Left renal pelvis (tissue), 4 donors: ENCODE data around the gene PHAF1. TPM values are rescaled to one million over a fixed set of nuclear protein-coding genes. Genes with fewer than 3 reads are reported as not detected.
"Not testable (repeated sequence)": the region's sequence is repeated elsewhere in the genome, so short reads cannot be mapped to it uniquely, and the experiment has no call there.

ENCODE experiments used
- DNase-seq, 4 donors: peaks; one replicate each; pipeline ENCODE4 v3.0.0-alpha.2; 2013; ENCODE audit warnings: low read depth in 4 of 4, low spot score in 3 of 4
- polyA plus RNA-seq, 4 donors: library from polyadenylated mRNA; unstranded; fragments of 120-200 nt; gene quantifications; one replicate each; pipeline ENCODE4 v1.2.1, GENCODE V29; 2013; ENCODE audit not compliant: insufficient read length in 4 of 4

Gene PHAF1
- polyA plus RNA-seq, 4 donors, result 21.4 to 28.3 (median 24.6) TPM

GRCh38 chr16:67104061-67104460 is 5.7 kb upstream of the PHAF1 start:
- no peak for DNase-seq

- DNase-seq, result no peak
These were observed 4.9 kb upstream of the PHAF1 start for GRCh38 chr16:67104845-67105244.

- no peak for DNase-seq
These were observed 4.5 kb upstream of the PHAF1 start for GRCh38 chr16:67105246-67105645.

GRCh38 chr16:67105881-67106280 is 3.9 kb upstream of the PHAF1 start:
- DNase-seq, result no peak

- no peak for DNase-seq
These were observed 1.3 kb upstream of the PHAF1 start for GRCh38 chr16:67108489-67108888.

GRCh38 chr16:67108931-67109406 is 772 bp upstream of the PHAF1 start:
- DNase-seq, result no peak

DNA sequence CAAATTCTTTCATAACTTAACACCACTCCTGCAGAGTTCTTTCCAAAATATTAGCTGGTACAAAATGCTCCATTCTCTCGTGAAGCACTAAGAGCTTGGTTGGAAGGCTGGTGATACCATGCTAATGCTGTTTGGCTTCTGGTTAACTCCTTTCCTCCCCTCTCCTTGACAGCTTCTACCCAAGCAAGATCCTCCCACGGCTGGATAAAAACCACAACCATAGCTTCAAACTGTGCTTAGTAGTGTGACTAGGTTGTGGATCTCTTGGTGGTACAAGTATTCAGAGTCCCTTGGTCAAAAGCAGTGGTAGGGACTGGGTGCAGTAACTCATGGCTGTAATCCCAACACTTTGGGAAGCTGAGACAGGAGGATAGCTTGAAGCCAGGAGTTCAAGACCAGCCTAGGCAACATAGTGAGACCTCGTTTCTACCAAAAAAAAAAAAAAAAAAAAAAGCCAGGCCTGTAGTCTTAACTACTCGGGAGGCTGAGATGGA is 2.3 kb downstream of the PHAF1 start:
- no peak for DNase-seq

- DNase-seq, result no peak
These were observed 3.1 kb downstream of the PHAF1 start for GRCh38 chr16:67112591-67113399.

DNA sequence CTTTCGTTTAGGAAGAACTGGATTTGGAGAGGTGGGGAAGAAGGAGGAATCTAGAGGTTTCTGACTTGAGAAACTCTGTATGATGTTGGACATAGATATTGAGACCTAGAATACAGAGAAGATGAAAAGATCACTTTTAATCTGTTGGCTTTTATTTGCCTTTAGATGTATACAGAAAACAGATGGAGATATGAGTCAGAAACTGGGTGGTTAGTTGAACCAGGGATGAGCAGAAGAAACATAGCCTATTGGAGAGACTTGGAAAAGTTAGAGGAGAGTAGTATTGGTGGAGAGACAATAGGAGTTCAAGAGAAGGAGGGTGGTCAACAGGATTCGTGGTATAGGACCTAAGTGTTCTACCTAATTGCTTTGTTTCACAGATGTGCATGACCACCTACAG is 5.1 kb downstream of the PHAF1 start:
- DNase-seq, result no peak

- no peak for DNase-seq
These were observed 5.9 kb downstream of the PHAF1 start for GRCh38 chr16:67115639-67116038.

DNA sequence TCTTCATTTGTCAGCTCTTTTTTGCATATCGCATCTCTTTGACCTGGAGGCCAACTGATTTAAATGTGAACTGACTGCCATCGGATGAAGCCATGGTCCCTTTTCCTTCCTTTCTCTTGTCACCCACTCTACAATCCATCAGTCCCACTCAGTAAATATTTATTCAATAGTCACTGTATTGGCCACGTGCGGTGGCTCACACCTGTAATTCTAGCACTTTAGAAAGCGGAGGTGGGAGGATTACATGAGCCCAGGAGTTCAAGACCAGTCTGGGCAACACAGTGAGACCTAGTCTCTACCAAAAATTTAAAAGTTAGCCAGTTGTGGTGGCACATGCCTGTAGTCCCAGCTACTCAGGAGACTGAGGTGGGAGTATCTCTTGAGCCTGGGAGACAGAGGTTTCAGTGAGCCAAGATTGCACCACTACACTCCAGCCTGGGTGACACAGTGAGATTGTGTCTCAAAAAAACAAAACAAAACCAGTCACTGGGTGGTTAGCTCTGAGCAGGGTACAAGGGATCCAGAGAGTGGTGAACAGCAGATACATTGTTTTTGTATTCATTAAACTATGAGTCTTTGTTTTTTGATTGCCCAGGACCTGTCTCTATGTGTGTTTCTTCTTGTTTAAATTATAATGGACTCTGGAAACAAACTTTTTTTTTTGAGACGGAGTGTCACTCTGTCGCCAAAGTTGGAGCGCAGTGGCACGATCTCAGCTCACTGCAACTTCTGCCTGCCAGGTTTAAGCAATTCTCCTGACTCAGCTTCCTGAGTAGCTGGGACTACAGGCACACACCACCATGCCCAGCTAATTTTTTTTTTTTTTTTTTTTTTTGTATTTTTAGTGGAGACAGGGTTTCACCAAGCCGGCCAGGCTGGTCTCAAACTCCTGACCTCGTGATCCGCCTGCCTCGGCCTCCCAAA is 6.9 kb downstream of the PHAF1 start:
- DNase-seq, result no peak

DNA sequence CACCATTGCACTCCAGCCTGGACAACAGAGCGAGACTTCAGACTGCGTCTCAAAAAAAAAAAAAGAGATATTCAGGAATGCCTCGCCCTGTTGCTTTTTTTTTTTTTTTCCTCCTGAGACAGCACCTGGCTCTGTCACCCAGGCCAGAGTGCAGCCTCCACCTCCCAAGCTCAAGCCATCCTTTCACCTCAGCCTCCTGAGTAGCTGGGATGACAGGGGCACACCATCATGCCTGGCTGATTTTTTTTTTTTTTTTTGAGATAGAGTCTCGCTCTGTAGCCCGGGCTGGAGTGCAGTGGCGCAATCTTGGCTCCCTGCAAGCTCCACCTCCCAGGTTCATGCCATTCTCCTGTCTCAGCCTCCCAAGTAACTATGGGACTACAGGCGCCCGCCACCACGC is 8.0 kb downstream of the PHAF1 start:
- DNase-seq, result no peak

DNA sequence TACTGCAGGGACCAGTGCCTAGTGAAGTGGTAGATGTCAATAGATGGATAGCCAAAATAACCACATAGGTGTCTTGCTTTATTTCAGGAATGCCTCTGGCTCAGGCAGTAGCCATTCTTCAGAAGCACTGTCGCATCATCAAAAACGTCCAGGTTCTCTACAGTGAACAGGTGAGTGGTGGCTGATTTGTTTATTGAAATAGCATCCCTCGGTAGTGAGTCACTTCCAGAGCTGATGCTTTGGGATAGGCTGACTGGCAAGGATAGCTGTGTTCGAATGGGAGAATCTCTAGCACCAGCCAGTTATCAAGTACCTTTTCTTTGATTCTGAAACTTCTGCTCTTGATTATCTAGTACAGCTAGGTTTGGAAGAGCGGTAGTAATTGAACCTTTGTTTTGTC is 10.3 kb downstream of the PHAF1 start:
- no peak for DNase-seq

- DNase-seq, result not testable (repeated sequence)
These were observed 13.1 kb downstream of the PHAF1 start for GRCh38 chr16:67122799-67123198.

DNA sequence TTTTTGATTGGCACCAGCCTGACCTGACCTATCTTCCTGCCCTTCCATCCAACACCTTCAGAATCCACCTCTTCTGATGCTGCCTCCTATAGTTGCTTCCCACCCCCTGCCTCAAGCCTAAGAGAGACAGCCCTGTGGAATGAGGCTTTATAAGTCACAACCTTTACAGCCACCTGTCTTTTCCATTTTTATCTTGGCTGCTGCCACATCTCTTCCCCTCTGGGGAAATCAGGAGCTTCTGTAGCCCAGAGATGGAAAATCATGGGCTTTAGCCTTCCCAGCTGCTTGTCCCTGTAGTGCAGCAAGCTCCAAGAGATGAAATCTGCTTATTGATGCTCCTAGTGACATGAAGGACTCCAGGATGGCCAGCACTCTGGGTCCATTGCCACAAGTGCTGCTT is 18.7 kb downstream of the PHAF1 start:
- no peak for DNase-seq

GRCh38 chr16:67128887-67129286 is 19.1 kb downstream of the PHAF1 start:
- DNase-seq, result no peak

DNA sequence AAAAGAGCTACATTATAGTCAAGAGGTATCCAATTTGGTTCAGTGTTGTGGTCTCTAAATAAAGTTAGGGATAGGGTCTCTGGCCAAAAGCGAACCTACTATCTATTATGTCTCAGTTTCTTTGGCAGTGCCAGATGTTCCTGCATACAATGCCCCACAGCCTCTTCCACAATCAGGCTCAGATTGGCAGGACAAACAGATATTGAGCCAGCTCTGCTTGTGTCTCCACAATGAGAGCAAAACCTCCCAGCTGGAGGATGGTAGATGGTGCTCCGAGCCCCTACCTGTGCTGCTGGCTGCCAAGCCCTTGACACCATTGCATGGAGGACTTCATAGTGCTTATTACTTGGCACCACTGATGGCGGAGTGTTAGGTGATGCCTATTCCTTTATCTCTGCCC is 19.7 kb downstream of the PHAF1 start:
- no peak for DNase-seq

DNA sequence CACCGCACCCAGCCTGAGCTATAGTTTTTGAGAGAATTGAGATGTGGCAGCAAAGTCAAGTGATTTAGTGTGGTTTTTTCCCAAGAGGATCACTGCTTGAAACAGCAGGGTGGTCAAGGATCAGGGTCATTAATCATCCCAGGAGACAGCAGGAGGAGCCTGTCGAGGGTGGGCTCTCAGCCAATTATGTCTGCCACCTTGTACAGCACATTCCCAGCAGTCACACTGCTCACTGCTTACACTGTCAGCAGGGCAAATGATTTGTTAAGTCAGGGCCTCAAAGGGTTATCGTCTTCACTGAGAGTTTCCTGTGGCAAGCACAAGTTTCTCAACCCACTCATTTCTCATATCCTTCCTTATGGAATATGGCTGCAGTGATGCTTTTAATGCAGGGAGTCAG is 27.9 kb downstream of the PHAF1 start:
- no peak for DNase-seq

DNA sequence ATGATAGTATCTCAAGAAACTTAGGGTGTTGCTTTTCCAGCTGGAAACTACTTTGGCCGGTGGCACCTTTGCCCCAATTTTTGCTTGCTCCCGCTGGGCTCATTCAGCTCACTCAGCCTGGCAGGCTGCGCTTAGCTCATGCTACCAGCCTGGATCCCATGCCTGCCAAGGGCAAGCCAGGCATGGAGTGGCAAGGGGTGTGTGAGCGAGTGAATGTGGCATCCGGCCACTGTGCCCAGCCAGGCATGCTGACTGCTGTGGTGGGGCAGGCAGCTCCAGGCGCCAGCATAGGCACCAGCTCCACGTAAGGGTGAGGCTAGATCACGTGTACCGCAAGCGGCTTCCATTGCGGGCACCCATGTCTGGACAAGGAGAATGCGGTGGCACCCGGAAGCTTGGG is 31.6 kb downstream of the PHAF1 start:
- DNase-seq, result no peak

- no peak for DNase-seq
These were observed 32.6 kb downstream of the PHAF1 start for GRCh38 chr16:67142342-67142741.

- no peak for DNase-seq
These were observed 35.2 kb downstream of the PHAF1 start for GRCh38 chr16:67144943-67145342.
